HUES48 (cell line): ENCODE data around the gene PRAMEF1.

Source experiments
- H3K27ac ChIP-seq: one replicate; pipeline ENCODE4 v1.7.0; 2013; ENCODE audit warnings: low read depth, low read length, inconsistent platforms
- H3K27me3 ChIP-seq: 2 replicates; pipeline ENCODE4 v1.6.1; 2013; ENCODE audit warnings: mild to moderate bottlenecking, low read length; ENCODE audit not compliant: control insufficient read depth, insufficient read depth
- H3K36me3 ChIP-seq: 2 replicates; pipeline ENCODE4 v1.6.1; 2013; ENCODE audit warnings: low read length; ENCODE audit not compliant: control insufficient read depth, insufficient read depth
- H3K4me1 ChIP-seq: 2 replicates; pipeline ENCODE4 v1.6.1; 2013; ENCODE audit warnings: mild to moderate bottlenecking, low read length; ENCODE audit not compliant: control insufficient read depth, insufficient read depth
- H3K4me3 ChIP-seq: 2 replicates; pipeline ENCODE4 v1.5.1; 2013; ENCODE audit warnings: mild to moderate bottlenecking, low read depth, low read length
- H3K9ac ChIP-seq: 2 replicates; pipeline ENCODE4 v1.6.1; 2013; ENCODE audit warnings: mild to moderate bottlenecking, low read depth, low read length, moderate library complexity
- H3K9me3 ChIP-seq: 2 replicates; pipeline ENCODE4 v1.6.1; 2013; ENCODE audit warnings: low read length; ENCODE audit not compliant: control insufficient read depth, insufficient read depth

PRAMEF1 gene

GRCh38 chr1:12761781-12762180, 29.4 kb upstream of the PRAMEF1 start:
- no peaks in the 10 kb centered on the region for H3K4me1 ChIP-seq

GRCh38 chr1:12762766-12763165, 28.4 kb upstream of the PRAMEF1 start:
- Histone ChIP-seq H3K4me1 (no peaks in the 10 kb centered on the region), H3K4me3 (no peak overlapping the region), H3K9me3 (no peaks in the 10 kb centered on the region), H3K9ac (no peak overlapping the region), H3K36me3 (no peaks in the 10 kb centered on the region), H3K27ac (no peak overlapping the region), H3K27me3 (no peaks in the 10 kb centered on the region)

More at GRCh38 chr1:12761781-12762180, 29.4 kb upstream of the PRAMEF1 start:
- Histone ChIP-seq H3K27me3 (no peaks in the 10 kb centered on the region), H3K9me3 (no peaks in the 10 kb centered on the region), H3K9ac (no peak overlapping the region), H3K4me3 (no peak overlapping the region), H3K27ac (no peak overlapping the region), H3K36me3 (no peaks in the 10 kb centered on the region)

GRCh38 chr1:12763479-12763878, 27.7 kb upstream of the PRAMEF1 start:
- Histone ChIP-seq H3K4me3 (no peak overlapping the region), H3K27me3 (no peaks in the 10 kb centered on the region), H3K27ac (no peak overlapping the region), H3K9me3 (no peaks in the 10 kb centered on the region), H3K9ac (no peak overlapping the region), H3K36me3 (no peaks in the 10 kb centered on the region), H3K4me1 (no peaks in the 10 kb centered on the region)

GRCh38 chr1:12764016-12764415, 27.2 kb upstream of the PRAMEF1 start:
- no peak overlapping the region for H3K9ac ChIP-seq
- no peaks in the 10 kb centered on the region for H3K27me3 ChIP-seq
- H3K9me3 ChIP-seq: no peaks in the 10 kb centered on the region
- H3K27ac ChIP-seq: no peak overlapping the region
- H3K36me3 ChIP-seq: no peaks in the 10 kb centered on the region
- no peak overlapping the region for H3K4me3 ChIP-seq
- no peaks in the 10 kb centered on the region for H3K4me1 ChIP-seq

- Histone ChIP-seq H3K27me3 (no peaks in the 10 kb centered on the region), H3K9ac (no peak overlapping the region), H3K9me3 (no peaks in the 10 kb centered on the region), H3K4me1 (no peaks in the 10 kb centered on the region), H3K36me3 (no peaks in the 10 kb centered on the region), H3K4me3 (no peak overlapping the region), H3K27ac (no peak overlapping the region)
These were observed 22.2 kb upstream of the PRAMEF1 start for GRCh38 chr1:12769031-12769430.

- Histone ChIP-seq H3K27me3 (no peaks in the 10 kb centered on the region), H3K4me3 (no peak overlapping the region), H3K4me1 (no peaks in the 10 kb centered on the region), H3K36me3 (no peaks in the 10 kb centered on the region), H3K27ac (no peak overlapping the region), H3K9ac (no peak overlapping the region), H3K9me3 (no peaks in the 10 kb centered on the region)
These were observed 21.2 kb upstream of the PRAMEF1 start for GRCh38 chr1:12769976-12770505.

- no peaks in the 10 kb centered on the region for H3K4me1 ChIP-seq
- H3K36me3 ChIP-seq: no peaks in the 10 kb centered on the region
- no peaks in the 10 kb centered on the region for H3K27me3 ChIP-seq
- no peak overlapping the region for H3K27ac ChIP-seq
- no peak overlapping the region for H3K4me3 ChIP-seq
- no peak overlapping the region for H3K9ac ChIP-seq
- H3K9me3 ChIP-seq: no peaks in the 10 kb centered on the region
These were observed 20.6 kb upstream of the PRAMEF1 start for GRCh38 chr1:12770620-12771019.

- Histone ChIP-seq H3K4me3 (no peak overlapping the region), H3K9me3 (no peaks in the 10 kb centered on the region), H3K9ac (no peak overlapping the region), H3K27ac (no peak overlapping the region), H3K4me1 (no peaks in the 10 kb centered on the region), H3K27me3 (no peaks in the 10 kb centered on the region), H3K36me3 (no peaks in the 10 kb centered on the region)
These were observed 20.0 kb upstream of the PRAMEF1 start for GRCh38 chr1:12771186-12771585.

GRCh38 chr1:12772520-12772919, 18.7 kb upstream of the PRAMEF1 start:
- Histone ChIP-seq H3K4me1 (no peaks in the 10 kb centered on the region), H3K27me3 (no peaks in the 10 kb centered on the region), H3K9ac (no peak overlapping the region), H3K4me3 (no peak overlapping the region), H3K27ac (no peak overlapping the region), H3K36me3 (no peaks in the 10 kb centered on the region), H3K9me3 (no peaks in the 10 kb centered on the region)

GRCh38 chr1:12773438-12773837, 17.8 kb upstream of the PRAMEF1 start, which contains the start of gene PRAMEF12:
TSS of gene PRAMEF12 (plus strand) at chr1:12773738. CDS start at chr1:12774868, 1,130 bp downstream.
- no peak within 1 kb of the TSS for H3K4me3 ChIP-seq
- H3K27me3 ChIP-seq: no peaks in the 10 kb centered on the region

GRCh38 chr1:12774801-12775345, 16.3 kb upstream of the PRAMEF1 start:
- Histone ChIP-seq H3K9me3 (no peaks in the 10 kb centered on the region), H3K27ac (no peak overlapping the region), H3K9ac (no peak overlapping the region), H3K4me3 (no peak overlapping the region), H3K36me3 (no peaks in the 10 kb centered on the region), H3K4me1 (no peaks in the 10 kb centered on the region), H3K27me3 (no peaks in the 10 kb centered on the region)

More at GRCh38 chr1:12773438-12773837, 17.8 kb upstream of the PRAMEF1 start, which contains the start of gene PRAMEF12:
- Histone ChIP-seq H3K36me3 (no peaks in the 10 kb centered on the region), H3K9ac (no peak within 1 kb of the TSS), H3K9me3 (no peaks in the 10 kb centered on the region), H3K4me1 (no peaks in the 10 kb centered on the region), H3K27ac (no peak within 1 kb of the TSS)
